NCI-H748 (cell line): ENCODE results near the gene TPSAB1.

ENCODE experiments used
- DNase-seq: peaks from one replicate; lab custom pipeline; 2025; ENCODE audit not compliant: unreplicated experiment; lab: John Stamatoyannopoulos, UW

The TPSAB1 gene

DNA sequence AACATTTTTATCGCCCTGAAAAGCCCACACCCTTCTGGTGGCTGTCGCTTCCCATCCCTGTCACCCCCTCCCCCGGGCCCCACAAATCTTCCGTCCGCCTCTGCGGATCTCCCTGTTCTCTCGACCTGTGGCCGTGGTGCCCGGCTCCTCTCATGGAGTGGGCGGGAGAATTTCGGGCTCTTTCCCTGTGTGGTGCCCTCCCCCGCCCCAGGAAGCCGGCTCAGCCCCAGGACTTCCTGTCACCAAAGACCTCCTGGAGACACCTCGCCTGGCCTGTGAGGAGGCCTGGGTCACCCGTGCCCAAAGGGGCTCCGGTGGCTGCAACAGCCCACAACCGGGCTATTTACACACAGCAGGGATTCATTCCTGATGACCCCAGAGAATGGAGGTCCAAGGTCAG, 42.8 kb downstream of the TPSAB1 start:
- no peak for DNase-seq

DNA sequence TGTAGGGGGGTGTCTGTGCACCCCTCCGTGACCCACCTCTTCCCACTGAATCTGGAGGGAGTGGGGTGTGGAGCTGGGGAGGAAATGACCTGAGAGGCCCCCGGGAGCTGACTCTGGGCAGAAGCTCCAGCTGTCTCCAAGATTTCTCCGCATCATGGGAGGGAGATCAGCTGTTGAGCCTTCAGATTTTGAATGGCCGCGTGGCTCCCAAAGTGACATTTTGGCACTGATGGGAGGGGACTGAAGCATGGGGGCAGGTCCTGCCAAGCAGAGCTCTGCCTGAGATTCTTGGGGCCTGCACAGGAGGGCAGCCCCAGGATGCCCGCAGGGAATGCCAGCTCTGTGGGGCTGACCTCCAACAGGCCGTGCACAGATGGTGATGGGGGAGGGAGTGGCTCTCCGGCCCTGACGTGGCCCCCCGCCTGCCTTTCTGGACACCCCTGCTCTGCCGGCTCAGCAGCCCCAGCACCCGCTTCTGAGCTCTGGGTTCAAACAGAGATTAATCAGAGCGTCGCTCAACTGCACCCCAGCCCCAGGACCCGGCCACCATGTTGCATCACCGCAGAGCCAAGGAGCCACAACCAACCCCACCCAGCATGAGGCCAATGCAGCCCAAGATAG, 43.6 kb downstream of the TPSAB1 start:
- DNase-seq: no peak

DNA sequence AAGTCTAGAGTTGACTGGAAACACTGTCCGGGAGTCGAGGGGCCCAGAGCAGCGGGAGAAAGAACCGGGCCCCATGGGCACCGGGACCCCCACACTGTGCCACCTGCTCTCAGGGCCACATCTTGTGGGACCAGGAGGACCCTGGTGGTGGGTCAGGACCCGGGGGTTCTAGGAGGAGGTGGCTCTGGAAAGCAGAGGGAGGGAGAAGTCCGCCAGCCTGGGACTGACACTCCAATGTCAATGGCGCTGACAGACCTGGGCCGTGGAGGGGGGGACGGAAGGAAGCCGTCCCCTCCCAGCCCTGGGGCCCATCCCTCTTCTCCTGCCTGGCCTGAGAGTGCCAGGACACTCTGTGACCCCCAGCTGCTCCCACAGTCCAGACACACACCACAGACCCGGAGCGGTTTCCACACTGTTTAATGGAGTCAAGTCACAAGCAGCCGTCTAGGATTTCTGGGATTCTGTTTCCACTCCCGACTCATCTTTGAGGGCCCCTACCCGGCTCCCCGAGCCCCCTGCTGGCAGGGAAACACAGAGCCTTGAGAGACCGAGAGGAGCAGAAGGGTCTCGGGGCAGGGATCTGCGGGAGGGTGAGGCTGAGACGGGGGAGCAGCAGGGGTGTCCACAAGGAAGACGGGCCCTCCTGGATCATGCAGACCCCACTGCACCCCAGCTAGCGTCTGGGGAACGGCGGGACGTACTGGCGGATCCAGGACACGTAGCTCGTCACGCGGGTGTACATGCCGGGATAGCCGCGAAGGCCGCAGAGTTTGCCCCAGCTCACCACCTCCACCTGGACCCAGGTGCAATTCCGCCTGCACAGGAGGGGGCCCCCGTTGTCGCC, 45.4 kb downstream of the TPSAB1 start:
- DNase-seq: no peak

DNA sequence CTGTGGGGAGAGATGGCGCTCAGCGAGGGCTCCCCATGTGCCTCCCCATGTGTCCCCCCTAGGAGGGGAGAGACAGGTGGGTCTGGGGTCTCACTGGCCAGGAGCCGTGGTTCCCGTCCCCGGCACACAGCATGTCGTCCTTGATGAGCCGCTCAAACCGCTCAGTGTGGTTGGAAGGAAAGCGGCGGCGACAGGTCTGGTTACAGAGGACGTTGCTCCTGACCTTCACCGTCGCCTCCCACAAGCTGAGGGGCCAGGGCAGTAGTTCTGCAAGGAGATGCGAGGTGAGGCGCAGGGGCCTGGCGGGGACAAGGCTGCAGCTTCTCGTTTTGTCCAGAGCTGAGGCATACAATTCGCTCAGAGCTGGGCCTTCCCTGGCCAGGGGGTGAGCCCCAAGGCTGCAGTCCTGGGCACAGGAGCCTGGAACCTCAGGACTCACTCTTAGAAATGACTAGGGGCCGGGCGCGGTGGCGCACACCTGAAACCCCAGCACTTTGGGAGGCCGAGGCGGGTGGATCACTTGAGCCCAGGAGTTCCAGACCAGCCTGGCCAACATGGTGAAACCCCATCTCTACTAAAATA, 46.1 kb downstream of the TPSAB1 start:
- no peak for DNase-seq

DNA sequence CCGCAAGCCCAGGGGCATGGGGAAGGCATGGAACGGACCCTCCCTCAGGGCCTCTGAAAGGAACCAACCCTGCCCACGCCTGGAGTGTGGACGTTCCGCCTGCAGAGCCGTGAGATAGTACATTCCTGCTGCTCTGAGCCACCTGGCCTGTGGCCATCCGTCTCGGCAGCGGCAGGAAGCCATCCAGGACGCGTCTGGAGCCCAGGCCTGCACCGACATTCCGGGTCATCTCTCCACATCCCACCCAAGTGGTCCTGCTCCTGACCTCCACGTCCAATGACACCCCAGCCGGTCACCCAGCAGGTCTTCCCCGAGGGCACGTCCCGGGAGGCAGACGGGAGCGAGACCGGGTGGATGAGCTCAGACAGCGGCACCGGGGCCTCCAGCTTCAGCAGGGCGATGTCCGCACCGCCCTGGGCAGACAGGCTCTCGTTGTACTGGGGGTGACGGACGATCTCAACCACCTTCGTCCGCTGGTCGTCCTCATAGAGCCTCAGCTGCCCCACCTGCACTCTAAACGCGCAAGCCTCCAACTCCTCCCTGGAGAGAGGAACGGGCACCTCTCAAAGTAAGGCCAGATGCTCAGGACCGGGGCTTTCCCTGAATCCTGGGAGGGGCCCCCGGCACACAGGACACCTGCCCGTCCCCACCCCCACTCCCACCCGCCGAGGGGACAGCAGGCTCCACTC, 47.6 kb downstream of the TPSAB1 start:
- no peak for DNase-seq

DNA sequence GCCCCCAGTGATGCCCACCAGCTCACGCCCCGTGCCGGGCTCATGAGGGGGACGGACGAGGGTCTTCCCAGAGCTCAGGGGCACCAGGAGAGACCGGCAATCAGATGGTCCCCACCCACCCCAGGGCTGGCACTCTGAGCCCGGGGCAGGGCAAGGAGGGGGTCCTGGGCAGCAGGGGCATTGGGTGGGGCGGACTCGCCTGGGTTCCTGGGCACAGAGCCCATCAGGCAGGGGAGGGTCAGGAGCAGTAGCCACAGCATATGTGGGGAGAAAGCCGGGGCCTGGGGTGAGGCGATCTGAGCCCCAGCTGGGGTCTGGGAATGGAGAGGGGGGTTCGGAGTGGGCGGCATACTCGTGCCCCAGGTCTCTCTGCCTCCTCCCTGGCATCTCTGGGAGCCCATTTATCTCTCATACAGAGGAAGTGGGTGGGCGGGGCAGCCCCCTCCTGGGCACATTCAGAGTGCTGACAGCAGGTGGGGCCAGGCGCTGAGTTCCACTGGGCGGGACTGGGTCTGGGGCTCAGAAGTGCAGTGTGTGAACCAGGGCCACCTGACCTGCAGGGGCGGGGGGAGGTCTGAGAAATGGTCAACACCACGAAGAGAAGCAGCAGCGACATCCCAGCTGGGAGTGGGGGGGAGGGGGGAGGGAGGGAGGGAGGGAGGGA, 48.4 kb downstream of the TPSAB1 start:
- DNase-seq: peak; percentile 55

DNA sequence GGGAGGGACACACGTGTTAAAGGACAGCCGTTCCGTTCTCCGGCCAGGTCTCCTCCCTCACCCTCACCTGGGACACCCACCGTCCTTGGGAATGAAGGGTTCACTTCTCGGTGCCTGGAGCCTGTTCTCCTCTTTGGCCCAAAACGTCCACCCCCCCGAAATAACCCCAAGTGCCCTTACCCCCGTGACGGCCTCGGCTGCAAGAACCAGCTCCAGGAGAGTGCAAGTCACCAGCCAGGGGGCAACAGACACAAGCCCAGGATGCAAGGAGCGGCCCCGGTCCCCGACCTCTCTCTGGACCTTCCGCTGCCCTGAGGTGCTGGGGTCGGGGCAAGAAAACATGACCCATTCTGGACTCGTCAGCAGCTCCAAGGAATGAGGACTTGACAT, 49.0 kb downstream of the TPSAB1 start:
- no peak for DNase-seq

DNA sequence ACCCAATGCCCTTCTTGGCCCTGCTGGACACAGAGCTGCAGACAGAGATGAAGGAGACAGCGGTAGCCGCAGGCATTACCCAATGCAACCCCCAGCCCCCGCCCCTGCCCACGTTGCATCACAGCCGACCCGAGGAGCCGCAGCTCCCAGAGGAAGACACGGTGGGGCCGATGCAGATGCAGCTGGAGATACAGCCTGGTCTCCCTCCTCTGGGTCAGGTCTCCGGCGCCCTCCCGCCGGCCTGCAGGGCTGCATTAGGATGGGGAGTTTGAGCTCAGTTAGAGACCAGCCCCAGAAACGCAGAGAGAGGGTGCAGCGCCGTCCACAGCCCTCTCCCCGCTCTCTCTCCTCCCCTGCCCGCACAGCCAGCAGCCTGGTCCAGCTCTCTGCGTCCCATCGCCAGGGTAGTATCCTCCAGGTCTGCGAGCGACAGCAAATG, 49.6 kb downstream of the TPSAB1 start:
- no peak for DNase-seq

DNA sequence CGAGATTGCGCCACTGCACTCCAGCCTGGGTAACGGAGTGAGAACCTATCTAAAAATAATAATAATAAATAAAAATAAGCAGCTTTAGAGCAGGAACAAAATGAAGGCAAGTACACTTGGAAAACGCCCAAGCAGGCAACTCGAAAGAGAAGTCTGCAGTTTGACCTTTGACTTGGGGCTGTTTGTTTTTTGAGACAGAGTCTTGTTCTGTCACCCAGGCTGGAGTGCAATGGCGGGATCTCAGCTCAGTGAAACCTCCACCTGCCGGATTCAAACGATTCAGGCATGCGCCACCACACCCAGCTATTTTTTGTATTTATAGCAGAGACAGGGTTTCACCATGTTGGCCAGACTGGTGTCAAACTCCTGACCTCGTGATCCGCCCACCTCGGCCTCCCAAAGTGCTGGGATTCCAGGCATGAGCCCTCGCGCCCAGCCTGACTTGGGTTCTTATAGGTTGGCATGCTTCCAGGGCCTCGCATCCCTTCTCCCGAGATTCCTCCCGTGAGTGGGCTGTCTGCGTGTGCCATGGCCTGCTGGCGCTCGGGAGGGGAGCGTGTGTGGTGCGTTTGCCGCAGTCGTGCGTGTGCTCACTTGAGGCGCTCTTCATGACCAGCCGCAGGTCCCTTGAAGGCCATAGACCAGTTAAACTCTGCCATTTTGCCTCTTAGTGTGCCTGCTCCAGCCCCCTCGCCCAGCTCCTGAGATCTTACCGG, 50.5 kb downstream of the TPSAB1 start:
- peak; percentile 69 for DNase-seq

DNA sequence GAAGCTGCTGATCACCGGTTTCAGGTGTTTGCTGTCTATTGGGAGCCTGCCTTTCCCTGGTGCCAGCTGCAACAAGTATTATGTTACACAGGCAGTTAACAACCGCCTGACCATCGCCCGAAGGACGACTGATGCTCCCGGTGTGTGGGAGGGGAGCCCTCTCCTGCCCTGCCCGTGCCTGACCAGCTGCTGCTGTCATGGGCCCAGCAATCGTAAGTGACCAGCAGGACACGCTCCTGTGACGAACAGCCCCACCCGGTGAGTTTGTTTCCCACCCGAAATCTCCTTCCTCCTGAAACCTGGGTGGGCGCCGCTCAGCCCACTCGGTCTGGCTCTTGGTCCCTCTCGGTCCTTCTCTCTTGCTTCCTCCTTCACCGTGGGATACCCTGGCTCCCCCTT, 51.1 kb downstream of the TPSAB1 start:
- peak; percentile 85 for DNase-seq
